Kidney capillary endothelial cell (primary cell): Measurements from ENCODE around the gene PLXDC2.

Experiments used
- DNase-seq: peaks from one replicate; pipeline ENCODE4 v3.0.0-alpha.2; 2018; ENCODE audit warnings: low spot score

Gene PLXDC2

DNA sequence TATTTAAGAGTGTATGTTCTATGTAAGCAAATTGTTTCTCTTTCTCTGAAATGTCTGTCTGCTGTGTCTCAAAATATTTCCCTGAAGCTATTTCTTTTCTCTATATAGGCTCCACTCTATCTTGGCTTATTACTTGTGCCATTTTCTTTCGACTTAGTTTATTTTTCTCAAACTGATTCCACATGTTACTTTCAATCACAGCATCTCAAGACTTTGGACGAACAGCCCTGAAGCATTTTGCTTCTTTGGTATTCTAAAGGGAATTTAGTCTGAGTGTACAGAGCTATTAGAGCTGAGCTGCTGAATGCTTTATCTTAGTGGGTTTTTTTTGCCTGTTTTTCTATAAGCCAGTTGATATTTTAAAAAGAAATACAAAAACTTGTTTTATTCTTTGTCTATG lies 95.7 kb downstream of the PLXDC2 start:
- no peak for DNase-seq

DNA sequence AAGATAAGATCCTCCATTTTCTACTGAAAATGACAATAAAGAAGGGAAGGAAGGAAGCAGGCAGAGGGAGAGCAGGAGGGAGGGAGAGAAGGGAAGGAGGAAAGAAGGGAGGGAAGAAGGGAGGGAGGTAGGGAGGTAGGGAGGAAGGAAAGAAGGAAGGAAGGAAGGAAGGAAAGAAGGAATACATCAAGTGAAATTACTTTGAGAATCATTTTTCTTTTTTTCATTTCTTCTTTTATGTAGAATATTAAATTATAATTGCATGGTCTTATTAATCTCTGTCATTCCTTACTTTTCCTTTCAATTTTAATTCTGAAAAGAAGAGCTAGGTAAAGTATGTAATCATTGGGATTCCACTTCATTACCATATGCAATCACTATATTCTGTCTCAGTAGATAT lies 97.8 kb downstream of the PLXDC2 start:
- no peak for DNase-seq

GRCh38 chr10:19915125-19915524 lies 98.9 kb downstream of the PLXDC2 start:
- DNase-seq: no peak

DNA sequence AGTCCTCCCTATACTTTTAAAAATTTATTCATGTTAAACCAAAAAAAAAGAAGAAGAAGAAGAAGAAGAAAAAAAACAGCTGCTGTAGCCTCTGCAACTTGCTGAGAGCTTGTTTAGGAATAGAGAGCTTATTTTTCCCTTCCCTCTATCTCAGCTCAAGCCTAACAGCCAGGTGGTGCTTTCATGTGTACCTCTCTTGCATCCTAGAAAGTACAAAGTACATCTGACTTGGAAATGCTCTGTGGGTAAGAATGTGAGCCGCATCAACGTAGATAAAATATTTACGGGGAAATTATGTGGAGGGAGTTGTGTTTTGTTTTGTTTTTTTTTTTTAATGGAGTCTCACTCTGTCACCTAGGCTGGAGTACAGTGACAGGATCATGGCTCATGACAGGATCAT lies 99.6 kb downstream of the PLXDC2 start:
- DNase-seq: no peak

DNA sequence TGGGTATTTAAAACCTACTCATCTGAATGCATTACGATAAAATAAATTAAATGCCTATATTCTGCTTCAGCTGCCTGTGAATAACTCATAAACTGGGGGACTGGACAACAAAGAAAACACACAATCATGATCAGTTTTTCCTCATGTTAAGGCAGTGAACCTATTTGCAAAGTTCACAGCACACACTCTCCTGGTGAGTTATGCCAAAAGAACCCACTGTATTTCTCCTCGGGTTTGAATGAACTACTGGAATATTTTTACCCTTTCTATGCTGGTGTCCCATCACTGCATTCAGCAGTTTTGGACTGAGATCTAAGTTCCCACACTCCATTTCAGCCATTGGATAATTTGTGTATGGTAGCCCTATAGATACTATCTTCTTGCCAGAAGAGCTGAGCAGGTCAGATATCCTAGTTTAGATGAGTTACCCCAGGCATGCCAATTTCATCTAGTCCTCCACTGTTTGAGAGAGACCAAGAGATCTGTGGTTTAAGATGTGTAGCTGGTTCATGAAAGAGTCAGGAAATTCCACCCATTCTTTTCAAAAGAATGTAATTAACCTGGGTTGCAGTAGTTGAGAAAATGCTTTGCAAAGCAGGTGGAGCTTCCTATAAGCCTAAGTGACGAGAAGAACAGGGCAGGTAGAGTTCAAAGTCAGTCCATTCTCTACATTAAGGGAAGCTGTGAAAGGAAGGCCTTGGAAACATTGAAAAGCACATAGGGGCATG lies 101.7 kb downstream of the PLXDC2 start:
- no peak for DNase-seq

- no peak for DNase-seq
Measured at GRCh38 chr10:19918794-19919193, 102.6 kb downstream of the PLXDC2 start.

- DNase-seq: no peak
Measured at GRCh38 chr10:19919671-19920070, 103.4 kb downstream of the PLXDC2 start.

GRCh38 chr10:19920075-19920726 lies 104.0 kb downstream of the PLXDC2 start:
- DNase-seq: no peak

DNA sequence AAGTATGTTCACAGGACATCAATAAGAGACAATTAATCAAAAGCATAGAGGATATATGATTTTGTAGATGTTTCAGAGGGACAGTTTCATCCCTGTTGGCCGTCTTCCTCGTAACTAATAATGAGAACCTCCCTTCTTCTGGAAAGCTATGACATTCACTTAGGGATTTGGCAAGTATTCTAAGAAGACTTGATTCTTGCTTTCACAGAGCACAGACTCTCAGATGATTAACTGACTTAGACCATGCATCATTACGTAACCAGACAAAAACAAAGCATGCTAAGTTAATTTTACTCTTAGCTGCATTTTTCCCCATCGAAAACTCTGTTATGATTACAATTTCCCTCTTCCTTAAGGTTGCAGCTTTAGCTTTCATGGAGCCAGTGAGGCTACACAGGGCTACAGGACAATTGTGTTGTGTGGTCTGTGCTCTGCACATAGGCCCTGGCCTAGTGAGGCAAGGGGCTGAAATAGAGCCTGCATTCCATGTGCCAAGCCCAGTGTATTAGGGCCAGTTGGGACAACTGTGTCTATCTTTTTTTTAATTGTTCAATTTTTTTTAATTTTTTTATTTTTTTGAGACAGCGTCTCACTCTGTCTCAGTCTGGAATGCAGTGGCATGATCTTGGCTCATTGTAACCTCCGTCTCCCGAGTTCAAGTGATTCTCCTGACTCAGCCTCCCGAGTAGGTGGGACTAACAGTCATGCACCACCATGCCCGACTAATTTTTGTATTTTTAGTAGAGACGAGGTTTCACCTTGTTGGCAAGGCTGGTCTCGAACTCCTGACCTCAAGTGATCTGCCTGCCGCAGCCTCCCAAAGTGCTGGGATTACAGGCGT lies 105.3 kb downstream of the PLXDC2 start:
- no peak for DNase-seq

DNA sequence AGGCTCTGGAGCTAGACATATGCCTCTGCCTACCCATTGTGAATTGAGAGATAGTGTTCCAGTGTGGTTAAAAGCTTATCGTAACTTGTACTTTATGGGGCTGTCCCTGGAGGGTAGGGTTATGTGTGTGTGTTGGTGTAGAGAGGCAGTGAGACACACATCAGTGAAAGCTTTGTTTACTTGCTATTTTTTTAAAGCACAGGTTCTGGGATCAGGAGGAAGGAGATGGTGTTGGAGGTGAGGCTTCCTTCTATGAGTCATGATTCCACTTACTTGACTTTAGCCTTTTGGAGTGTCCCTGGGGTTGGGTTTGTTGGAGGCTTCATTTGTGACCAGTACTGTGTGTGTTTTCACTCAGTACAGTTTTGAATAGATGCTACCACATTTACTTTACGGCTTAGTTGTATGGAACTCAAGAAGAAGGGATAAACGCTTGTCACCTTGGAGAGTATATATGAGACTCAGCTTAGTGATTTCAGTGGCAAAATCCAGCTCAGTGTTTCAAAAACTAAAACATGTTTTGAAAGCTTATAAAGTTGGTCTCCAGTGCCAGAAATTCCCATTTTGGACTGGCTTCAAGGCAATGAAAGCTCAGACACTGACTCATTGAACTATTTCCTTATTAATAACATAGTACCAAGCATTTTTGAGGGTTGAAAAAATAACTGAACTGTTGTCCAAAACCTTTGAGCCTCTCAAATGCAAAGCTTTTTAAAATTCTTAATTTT lies 106.2 kb downstream of the PLXDC2 start:
- peak; percentile 9 for DNase-seq

GRCh38 chr10:19925064-19925463 lies 108.8 kb downstream of the PLXDC2 start:
- DNase-seq: no peak

DNA sequence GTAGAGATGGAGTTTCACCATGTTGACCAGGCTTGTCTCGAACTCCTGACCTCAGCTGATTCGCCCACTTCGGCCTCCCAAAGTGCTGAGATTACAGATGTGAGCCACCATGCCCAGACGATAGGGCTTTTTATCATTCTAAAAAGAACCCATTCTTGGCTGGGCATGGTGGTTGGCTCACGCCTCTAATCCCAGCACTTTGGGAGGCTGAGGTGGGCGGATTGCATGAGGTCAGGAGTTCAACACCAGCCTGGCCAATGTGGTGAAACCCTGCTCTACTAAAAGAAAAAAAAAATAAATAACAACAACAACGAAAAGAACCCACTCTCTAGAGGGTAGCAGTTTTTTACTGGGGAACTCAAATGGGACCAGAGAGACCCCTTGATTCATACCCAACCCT lies 112.7 kb downstream of the PLXDC2 start:
- DNase-seq: no peak

- DNase-seq: peak; percentile 26
Measured at GRCh38 chr10:19929506-19930140, 113.4 kb downstream of the PLXDC2 start.

- peak; percentile 24 for DNase-seq
Measured at GRCh38 chr10:19930936-19931893, 115.0 kb downstream of the PLXDC2 start.

GRCh38 chr10:19931894-19932590 lies 115.8 kb downstream of the PLXDC2 start:
- DNase-seq: no peak

GRCh38 chr10:19932806-19933371 lies 116.7 kb downstream of the PLXDC2 start:
- DNase-seq: no peak

DNA sequence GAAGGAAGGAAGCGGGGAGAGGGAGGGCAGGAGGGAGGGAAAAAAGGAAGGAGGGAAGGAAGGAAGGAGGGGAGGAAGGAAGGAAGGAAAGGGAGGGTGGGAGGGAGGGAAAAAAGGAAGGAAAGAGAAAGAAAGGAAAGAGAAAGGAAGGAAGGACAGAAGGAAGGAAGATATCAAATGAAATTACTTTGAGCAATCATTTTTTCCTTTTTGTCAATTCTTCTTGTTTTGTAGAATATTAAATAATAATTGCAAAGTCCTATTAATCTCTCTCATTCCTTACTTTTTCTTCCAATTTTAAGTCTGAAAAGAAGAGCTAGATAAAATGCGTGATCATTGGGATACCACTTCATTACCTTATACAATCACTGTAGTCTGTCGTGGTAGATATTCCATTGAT lies 117.5 kb downstream of the PLXDC2 start:
- DNase-seq: no peak

DNA sequence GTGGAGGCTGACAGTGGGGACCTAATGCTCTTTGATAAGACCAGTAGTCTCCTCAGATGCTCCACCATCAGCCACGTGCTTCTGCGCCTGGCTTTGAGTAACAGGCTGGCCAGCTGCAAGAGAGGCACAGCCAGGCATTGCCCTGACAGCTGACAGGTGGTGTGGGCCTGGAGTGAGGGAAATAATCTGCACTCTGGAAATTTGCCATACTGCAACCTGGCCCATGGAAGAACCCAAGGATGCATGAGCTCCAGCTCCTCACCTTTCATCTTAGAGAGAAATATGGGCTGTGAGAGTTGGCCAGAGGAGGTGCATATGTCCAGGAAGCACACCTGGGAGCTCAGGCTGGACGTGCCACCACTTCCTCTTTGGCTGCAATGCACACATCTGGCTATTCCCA lies 118.9 kb downstream of the PLXDC2 start:
- DNase-seq: no peak

DNA sequence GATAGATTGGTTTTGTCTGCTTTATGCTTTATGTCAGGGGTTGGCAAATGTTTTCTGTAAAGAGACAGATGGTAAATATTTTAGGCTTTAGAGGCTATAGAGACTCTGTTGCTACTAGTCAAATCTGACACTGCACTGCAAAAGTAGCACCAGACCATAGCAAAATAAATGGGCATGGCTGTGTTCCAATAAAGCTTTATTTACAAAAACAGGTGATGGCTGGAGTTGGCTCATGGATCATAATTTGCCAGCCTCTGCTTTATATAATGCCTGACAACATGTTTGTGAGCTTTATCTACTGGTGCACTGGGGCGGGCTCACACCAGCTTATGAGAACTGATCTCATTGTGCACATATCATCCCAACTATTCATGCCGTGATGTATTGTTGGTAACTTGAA lies 120.1 kb downstream of the PLXDC2 start:
- no peak for DNase-seq

DNA sequence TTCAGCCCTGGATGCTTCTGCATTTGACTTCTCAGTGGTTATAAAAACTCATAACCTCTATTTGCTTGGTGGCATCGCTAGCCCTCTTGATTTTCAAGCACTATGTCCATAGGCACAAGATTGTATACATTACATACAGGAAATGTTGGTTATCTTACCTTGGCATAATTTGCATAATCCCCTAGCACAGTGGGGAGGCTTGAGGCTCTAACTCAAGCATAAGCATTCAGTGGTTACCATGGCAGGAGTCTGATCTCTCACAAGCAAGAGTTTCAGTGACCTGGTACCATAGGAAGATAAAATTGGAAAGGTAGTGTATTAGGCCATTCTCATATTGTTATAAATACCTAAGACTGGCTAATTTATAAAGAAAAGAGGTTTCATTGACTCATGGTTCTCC lies 121.8 kb downstream of the PLXDC2 start:
- DNase-seq: no peak
